22Rv1 (cell line): ENCODE results near the gene GNA15.

Source experiments
- CTCF ChIP-seq: fragments of 450-650 bp; IDR thresholded peaks from 2 replicates; pipeline ENCODE4 v1.5.1; 2017; ENCODE audit warnings: mild to moderate bottlenecking
- ZFX ChIP-seq: fragments of 450-650 bp; IDR thresholded peaks from 2 replicates; pipeline ENCODE4 v1.6.1; 2017; ENCODE audit warnings: antibody characterized with exemption, borderline replicate concordance

- TF ChIP-seq CTCF (no peak), ZFX (no peak)
Measured at GRCh38 chr19:3183721-3184641, 48.1 kb downstream of the GNA15 start.
